Panc1 (cell line): ENCODE data around the gene ZNF579.

Experiments used
- CTCF ChIP-seq: fragments of 450-650 bp; IDR thresholded peaks from 2 replicates; pipeline ENCODE4 v1.5.1; 2017; ENCODE audit warnings: mild to moderate bottlenecking
- POLR2AphosphoS5 ChIP-seq: IDR thresholded peaks from 2 replicates; pipeline ENCODE4 v1.6.1; 2012; ENCODE audit warnings: mild to moderate bottlenecking, low read depth, low read length, moderate library complexity
- SIN3A ChIP-seq: IDR thresholded peaks from 2 replicates; pipeline ENCODE4 v1.6.1; 2012; ENCODE audit warnings: low read depth, mild to moderate bottlenecking, low read length, moderate library complexity, borderline replicate concordance; ENCODE audit not compliant: insufficient read depth
- TF ChIP-seq, protein P1 (sequence below), 2 experiments: IDR thresholded peaks; 2 replicates each; pipeline ENCODE4 v1.6.1; 2011 to 2012; ENCODE audit warnings: low read depth in 2 of 2, control low read depth in 1 of 2, low read length in 1 of 2, mild to moderate bottlenecking in 1 of 2, moderate library complexity in 1 of 2; ENCODE audit not compliant: insufficient read depth in 1 of 2

DNA sequence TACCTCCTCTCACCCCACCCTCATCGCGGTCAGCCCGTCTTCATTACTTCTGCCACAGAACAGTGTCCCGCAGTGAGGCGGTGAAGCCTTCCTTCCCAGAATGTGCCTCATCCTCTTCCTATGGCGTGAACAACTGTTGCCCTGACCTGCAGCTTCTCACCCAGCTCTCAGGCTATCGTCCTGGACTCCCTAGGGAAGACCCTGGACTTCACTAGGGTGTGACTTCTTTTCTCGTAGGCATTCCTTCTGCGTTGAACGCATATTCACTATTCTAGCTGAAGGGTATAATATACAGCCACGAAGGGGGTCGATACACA is 25.8 kb upstream of the ZNF579 start:
- TF ChIP-seq CTCF, result no peak; the same call in 1 of the 2 replicates
- TF ChIP-seq POLR2AphosphoS5, result no peak
- TF ChIP-seq SIN3A, result no peak
- TF ChIP-seq, protein P1, sequence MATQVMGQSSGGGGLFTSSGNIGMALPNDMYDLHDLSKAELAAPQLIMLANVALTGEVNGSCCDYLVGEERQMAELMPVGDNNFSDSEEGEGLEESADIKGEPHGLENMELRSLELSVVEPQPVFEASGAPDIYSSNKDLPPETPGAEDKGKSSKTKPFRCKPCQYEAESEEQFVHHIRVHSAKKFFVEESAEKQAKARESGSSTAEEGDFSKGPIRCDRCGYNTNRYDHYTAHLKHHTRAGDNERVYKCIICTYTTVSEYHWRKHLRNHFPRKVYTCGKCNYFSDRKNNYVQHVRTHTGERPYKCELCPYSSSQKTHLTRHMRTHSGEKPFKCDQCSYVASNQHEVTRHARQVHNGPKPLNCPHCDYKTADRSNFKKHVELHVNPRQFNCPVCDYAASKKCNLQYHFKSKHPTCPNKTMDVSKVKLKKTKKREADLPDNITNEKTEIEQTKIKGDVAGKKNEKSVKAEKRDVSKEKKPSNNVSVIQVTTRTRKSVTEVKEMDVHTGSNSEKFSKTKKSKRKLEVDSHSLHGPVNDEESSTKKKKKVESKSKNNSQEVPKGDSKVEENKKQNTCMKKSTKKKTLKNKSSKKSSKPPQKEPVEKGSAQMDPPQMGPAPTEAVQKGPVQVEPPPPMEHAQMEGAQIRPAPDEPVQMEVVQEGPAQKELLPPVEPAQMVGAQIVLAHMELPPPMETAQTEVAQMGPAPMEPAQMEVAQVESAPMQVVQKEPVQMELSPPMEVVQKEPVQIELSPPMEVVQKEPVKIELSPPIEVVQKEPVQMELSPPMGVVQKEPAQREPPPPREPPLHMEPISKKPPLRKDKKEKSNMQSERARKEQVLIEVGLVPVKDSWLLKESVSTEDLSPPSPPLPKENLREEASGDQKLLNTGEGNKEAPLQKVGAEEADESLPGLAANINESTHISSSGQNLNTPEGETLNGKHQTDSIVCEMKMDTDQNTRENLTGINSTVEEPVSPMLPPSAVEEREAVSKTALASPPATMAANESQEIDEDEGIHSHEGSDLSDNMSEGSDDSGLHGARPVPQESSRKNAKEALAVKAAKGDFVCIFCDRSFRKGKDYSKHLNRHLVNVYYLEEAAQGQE (IDR thresholded peaks at IDR 0.05; ENCODE audit: insufficient read depth in 1 of 2, low read depth in 2 of 2, low read length in 1 of 2), result no peak
